ENCODE data around the gene ARX.

The ARX gene

GRCh38 chrX:25015486-25016360 is at the start of gene ARX:
Gene ARX, minus strand, starts transcription at chrX:25015965. Its CDS starts 228 bp downstream, at chrX:25015737.
- H3K27ac Mint-ChIP-seq, result no peak within 1 kb of the TSS
- peaks cover 14% of the 10 kb centered on the region for H3K4me1 Mint-ChIP-seq
- H3K4me3 Mint-ChIP-seq, result no peak within 1 kb of the TSS
- H3K9me3 Mint-ChIP-seq, result no peaks in the 10 kb centered on the region
- no peak for ATAC-seq
- H3K27me3 Mint-ChIP-seq, result peaks cover 70% of the 10 kb centered on the region
- no peaks in the 10 kb centered on the region for H3K36me3 Mint-ChIP-seq

DNA sequence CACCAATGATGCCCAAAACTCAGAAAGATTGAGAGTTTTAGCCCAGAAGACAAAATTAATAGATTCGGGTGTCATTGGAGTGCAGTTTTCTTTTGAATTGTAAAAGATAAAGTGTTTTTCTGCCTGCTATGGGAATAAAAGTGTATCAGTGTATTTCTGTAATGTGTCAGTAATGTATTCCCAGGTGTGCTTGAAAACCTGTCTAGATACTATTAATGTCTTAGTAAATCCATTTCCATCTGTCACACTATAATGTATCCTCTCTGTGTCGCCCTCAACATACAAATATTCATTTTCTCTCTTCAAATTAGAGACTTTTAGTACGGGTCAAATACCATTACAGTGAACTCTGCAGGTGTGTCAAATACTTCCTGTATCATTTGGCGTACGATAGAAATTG is 43.5 kb upstream of the ARX start:
- Mint-ChIP-seq H3K27ac (no peak overlapping the region), H3K9me3 (no peaks in the 10 kb centered on the region), H3K4me1 (no peaks in the 10 kb centered on the region), H3K4me3 (no peak overlapping the region), H3K36me3 (no peaks in the 10 kb centered on the region), H3K27me3 (no peaks in the 10 kb centered on the region)
- ATAC-seq, result no peak

DNA sequence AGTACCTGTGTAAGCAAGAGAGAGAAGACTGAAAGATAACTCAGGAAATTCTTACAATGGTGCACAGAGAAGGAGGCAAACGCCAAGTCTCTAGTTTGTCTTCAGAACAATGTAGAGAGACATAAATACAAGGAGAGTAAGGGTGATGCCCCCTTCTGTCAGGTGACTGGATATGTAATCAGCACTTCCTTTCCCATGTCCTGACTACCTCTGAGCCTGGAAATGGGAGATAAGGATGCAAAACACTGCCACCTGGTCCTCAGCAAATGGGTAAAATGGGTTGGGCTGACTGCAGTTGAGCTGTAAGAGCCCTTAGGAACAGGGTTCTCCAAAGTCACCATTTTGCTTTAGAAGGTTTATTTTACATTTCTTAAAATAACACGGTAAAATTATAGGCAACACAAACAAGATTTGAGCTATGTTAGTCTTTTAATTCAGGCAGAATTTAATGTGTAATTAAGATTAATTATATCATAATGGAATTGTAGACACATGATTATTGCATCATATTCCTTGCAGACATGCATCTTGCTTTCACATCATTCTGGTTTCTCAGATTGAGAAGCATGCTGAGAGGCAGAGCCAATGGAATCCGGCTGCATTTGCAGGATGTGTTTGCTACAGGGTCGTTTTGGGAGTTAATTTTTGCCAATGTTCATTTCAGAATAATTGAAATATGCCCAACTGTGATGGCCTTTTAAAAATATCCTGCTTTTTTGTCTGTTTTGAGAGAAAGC is 37.2 kb upstream of the ARX start:
- ATAC-seq, result no peak
- H3K4me3 Mint-ChIP-seq, result no peak overlapping the region
- no peaks in the 10 kb centered on the region for H3K27me3 Mint-ChIP-seq
- no peaks in the 10 kb centered on the region for H3K36me3 Mint-ChIP-seq
- H3K4me1 Mint-ChIP-seq, result no peaks in the 10 kb centered on the region
- no peaks in the 10 kb centered on the region for H3K9me3 Mint-ChIP-seq
- H3K27ac Mint-ChIP-seq, result no peak overlapping the region

DNA sequence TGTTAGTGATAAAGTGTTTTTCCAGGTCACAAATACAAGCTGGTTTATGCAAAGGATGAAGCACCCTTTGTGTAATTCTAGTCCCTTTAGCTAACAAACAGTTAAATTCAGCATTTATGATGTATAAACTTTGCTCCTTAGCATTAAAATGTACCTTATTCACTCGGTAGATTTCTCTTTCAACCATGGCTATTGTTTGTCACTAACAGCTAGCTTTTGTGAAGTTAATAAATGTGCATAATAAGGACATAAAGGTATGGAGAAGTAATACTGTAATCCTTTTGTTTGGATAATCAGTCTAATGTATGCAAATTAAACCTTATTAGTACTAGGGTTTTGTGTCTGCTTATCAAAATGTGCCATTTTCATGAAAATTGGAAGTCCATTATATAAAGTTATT is 34.2 kb upstream of the ARX start:
- Mint-ChIP-seq H3K27ac (no peak overlapping the region), H3K4me3 (no peak overlapping the region), H3K4me1 (no peaks in the 10 kb centered on the region), H3K36me3 (no peaks in the 10 kb centered on the region), H3K9me3 (no peaks in the 10 kb centered on the region), H3K27me3 (no peaks in the 10 kb centered on the region)
- no peak for ATAC-seq

GRCh38 chrX:25049357-25049756 is 33.6 kb upstream of the ARX start:
- no peaks in the 10 kb centered on the region for H3K36me3 Mint-ChIP-seq
- H3K9me3 Mint-ChIP-seq, result no peaks in the 10 kb centered on the region
- no peak overlapping the region for H3K27ac Mint-ChIP-seq
- ATAC-seq, result no peak
- peaks cover 4% of the 10 kb centered on the region for H3K27me3 Mint-ChIP-seq
- no peak overlapping the region for H3K4me3 Mint-ChIP-seq
- H3K4me1 Mint-ChIP-seq, result no peaks in the 10 kb centered on the region

DNA sequence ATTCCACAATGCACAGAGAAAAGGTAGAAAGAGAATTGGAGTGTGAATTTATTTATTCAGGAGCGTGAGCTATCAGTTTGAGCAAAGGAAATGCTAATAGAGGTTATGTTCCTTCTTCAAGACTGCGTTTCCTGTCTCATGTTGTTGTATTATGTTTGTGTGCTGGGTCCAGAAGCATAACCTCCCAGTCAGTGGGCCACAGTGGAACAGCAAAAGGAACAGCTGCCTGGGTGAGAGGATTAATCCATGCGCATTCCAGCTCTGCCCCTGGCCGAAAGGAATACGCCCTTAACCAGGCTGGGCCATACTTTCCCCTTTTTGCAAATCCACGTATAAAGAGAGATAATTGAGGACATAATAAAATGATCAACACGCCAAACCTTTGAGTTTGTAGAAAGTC is 32.4 kb upstream of the ARX start:
- H3K9me3 Mint-ChIP-seq, result no peaks in the 10 kb centered on the region
- H3K27ac Mint-ChIP-seq, result no peak overlapping the region
- H3K27me3 Mint-ChIP-seq, result peaks cover 15% of the 10 kb centered on the region
- H3K4me1 Mint-ChIP-seq, result peaks cover 8% of the 10 kb centered on the region
- no peaks in the 10 kb centered on the region for H3K36me3 Mint-ChIP-seq
- no peak overlapping the region for H3K4me3 Mint-ChIP-seq
- no peak for ATAC-seq

GRCh38 chrX:25043192-25043591 is 27.4 kb upstream of the ARX start:
- no peaks in the 10 kb centered on the region for H3K9me3 Mint-ChIP-seq
- H3K4me3 Mint-ChIP-seq, result no peak overlapping the region
- peaks cover 11% of the 10 kb centered on the region for H3K4me1 Mint-ChIP-seq
- no peaks in the 10 kb centered on the region for H3K36me3 Mint-ChIP-seq
- no peak for ATAC-seq
- H3K27me3 Mint-ChIP-seq, result peaks cover 15% of the 10 kb centered on the region
- no peak overlapping the region for H3K27ac Mint-ChIP-seq

GRCh38 chrX:25039036-25039435 is 23.3 kb upstream of the ARX start:
- ATAC-seq, result no peak
- Mint-ChIP-seq H3K36me3 (no peaks in the 10 kb centered on the region), H3K9me3 (no peaks in the 10 kb centered on the region), H3K27ac (no peak overlapping the region), H3K4me1 (peaks cover 11% of the 10 kb centered on the region), H3K27me3 (peaks cover 17% of the 10 kb centered on the region), H3K4me3 (no peak overlapping the region)

GRCh38 chrX:25034889-25035288 is 19.1 kb upstream of the ARX start:
- Mint-ChIP-seq H3K27me3 (peaks cover 9% of the 10 kb centered on the region), H3K4me3 (no peak overlapping the region), H3K27ac (no peak overlapping the region), H3K4me1 (no peaks in the 10 kb centered on the region), H3K9me3 (no peaks in the 10 kb centered on the region), H3K36me3 (no peaks in the 10 kb centered on the region)
- no peak for ATAC-seq

DNA sequence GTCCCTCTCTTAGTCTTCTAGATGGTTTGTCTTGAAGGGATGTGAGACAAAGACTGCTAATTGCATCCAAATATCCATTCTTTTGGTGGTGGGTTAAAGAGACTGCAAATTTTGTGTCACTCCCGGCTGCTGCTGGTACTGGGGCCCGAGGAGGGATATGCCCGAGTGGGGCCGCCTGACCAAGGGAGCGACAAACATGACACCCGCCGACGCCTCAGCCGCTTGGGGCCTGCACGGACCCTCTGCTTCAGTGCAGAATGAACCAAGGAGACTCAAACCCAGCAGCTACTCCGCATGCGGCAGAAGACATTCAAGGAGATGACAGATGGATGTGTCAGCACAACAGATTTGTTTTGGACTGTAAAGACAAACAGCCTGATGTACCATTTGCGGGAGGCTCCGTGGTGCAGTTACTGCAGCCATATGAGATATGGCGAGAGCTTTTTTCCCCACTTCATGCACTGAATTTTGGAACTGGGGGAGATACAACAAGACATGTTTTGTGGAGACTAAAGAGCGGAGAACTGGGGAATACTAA is 13.6 kb upstream of the ARX start:
- Mint-ChIP-seq H3K9me3 (no peaks in the 10 kb centered on the region), H3K4me3 (no peak overlapping the region), H3K36me3 (no peaks in the 10 kb centered on the region), H3K4me1 (no peaks in the 10 kb centered on the region), H3K27me3 (peaks cover 9% of the 10 kb centered on the region), H3K27ac (no peak overlapping the region)
- no peak for ATAC-seq

DNA sequence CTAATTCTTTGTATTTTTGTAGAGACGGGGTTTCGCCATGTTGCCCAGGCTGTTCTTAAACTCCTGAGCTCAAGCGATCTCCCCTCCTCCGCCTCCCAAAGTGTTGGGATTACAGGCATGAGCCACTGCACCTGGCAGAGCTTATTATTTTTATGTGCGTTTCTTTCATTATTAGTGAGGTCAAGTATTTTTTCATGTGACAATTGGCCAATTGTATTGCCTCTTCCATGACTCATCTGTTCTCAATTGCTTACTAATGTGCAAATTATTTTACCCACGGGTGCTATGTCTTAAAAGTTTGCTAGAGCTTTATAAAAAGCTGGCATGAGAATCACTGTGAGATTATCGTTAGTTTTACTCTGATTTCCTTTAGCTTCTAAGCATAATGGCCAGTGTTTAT is 13.0 kb upstream of the ARX start:
- no peak overlapping the region for H3K27ac Mint-ChIP-seq
- ATAC-seq, result no peak

GRCh38 chrX:25026576-25026975 is 10.8 kb upstream of the ARX start:
- Mint-ChIP-seq H3K36me3 (no peaks in the 10 kb centered on the region), H3K4me3 (no peak overlapping the region), H3K27ac (no peak overlapping the region), H3K27me3 (peaks cover 32% of the 10 kb centered on the region), H3K4me1 (peaks cover 9% of the 10 kb centered on the region), H3K9me3 (no peaks in the 10 kb centered on the region)
- no peak for ATAC-seq

More for the DNA sequence above, 13.0 kb upstream of the ARX start:
- Mint-ChIP-seq H3K4me3 (no peak overlapping the region), H3K9me3 (no peaks in the 10 kb centered on the region), H3K27me3 (peaks cover 15% of the 10 kb centered on the region), H3K4me1 (no peaks in the 10 kb centered on the region), H3K36me3 (no peaks in the 10 kb centered on the region)

GRCh38 chrX:25025615-25026014 is 9.8 kb upstream of the ARX start:
- Mint-ChIP-seq H3K36me3 (no peaks in the 10 kb centered on the region), H3K4me3 (no peak overlapping the region), H3K9me3 (no peaks in the 10 kb centered on the region), H3K4me1 (peaks cover 14% of the 10 kb centered on the region), H3K27me3 (peaks cover 37% of the 10 kb centered on the region), H3K27ac (no peak overlapping the region)
- ATAC-seq, result no peak

GRCh38 chrX:25023908-25024307 is 8.1 kb upstream of the ARX start:
- Mint-ChIP-seq H3K4me3 (no peak overlapping the region), H3K9me3 (no peaks in the 10 kb centered on the region), H3K36me3 (no peaks in the 10 kb centered on the region), H3K4me1 (peaks cover 19% of the 10 kb centered on the region), H3K27ac (no peak overlapping the region), H3K27me3 (peaks cover 48% of the 10 kb centered on the region)
- no peak for ATAC-seq

DNA sequence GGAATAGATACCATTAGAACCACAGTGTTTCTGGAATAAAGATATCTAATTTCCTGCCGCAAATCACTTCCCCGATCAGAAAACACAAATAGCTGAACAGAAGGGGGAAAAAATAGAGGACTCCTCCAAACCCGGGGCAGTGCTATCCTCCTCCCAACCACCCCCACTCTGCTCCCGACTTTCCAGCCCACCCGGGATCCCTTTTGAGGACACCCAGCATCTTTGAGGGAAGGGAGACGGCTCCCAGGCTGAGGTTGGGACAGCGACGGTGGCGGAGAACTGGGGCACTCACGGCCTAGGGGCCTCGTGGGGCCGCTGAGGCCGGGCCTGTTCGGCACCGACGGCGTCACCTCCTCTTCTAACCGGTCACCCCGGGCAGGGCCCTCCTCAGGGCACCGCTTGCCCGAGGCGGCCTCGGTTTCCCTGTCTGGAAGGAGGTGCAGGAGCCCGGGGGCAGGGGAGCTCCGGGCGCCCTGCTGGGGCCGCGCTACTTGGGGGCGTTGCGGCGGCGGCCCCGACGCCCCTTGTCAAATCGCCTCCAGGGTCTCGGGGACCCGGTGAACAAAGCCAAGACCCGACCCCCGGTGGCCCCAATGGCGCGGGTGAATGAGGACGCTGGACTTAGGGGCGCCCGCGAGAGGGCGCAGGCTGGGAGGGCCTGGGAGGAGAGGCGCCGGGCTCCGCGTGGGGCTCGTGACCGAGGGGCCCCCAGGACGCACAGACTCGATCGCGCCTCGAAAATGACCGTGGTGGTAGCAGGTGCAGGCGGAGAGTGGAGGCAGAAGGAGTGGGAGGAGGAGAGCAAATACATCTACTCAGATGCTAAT is 6.9 kb upstream of the ARX start:
- Mint-ChIP-seq H3K27ac (no peak overlapping the region), H3K4me3 (no peak overlapping the region), H3K27me3 (peaks cover 51% of the 10 kb centered on the region), H3K9me3 (no peaks in the 10 kb centered on the region), H3K36me3 (no peaks in the 10 kb centered on the region), H3K4me1 (peaks cover 19% of the 10 kb centered on the region)
- no peak for ATAC-seq
